Liver (tissue), 10 donors: ENCODE measurements around the gene ACP6. TPM values are rescaled to one million over a fixed set of nuclear protein-coding genes. Genes with fewer than 3 reads are reported as not detected.

Experiments
- DNase-seq: peaks from one replicate; pipeline ENCODE4 v3.0.0-alpha.2; 2017; ENCODE audit warnings: low spot score
- H3K27ac ChIP-seq, 2 donors: one replicate each; pipeline ENCODE4 v1.7.0; 2013; ENCODE audit warnings: inconsistent platforms in 2 of 2, low read length in 2 of 2, control low read depth in 1 of 2, low read depth in 1 of 2, mild to moderate bottlenecking in 1 of 2
- H3K27me3 ChIP-seq, 4 donors: one replicate each; pipeline versions ENCODE4 v1.6.1 to v1.7.0; 2013; ENCODE audit warnings: low read length in 3 of 4, inconsistent platforms in 1 of 4, mild to moderate bottlenecking in 1 of 4, moderate library complexity in 1 of 4; ENCODE audit not compliant: control insufficient read depth in 4 of 4, insufficient read depth in 4 of 4
- H3K36me3 ChIP-seq, 4 donors: one replicate each; pipeline versions ENCODE4 v1.6.1 to v1.7.0; 2013; ENCODE audit warnings: low read length in 3 of 4, mild to moderate bottlenecking in 3 of 4, low read depth in 1 of 4, moderate library complexity in 1 of 4; ENCODE audit not compliant: control insufficient read depth in 4 of 4, insufficient read depth in 3 of 4
- H3K4me1 ChIP-seq, 4 donors: one replicate each; pipeline versions ENCODE4 v1.6.1 to v1.7.0; 2013; ENCODE audit warnings: low read length in 3 of 4, mild to moderate bottlenecking in 3 of 4, moderate library complexity in 1 of 4; ENCODE audit not compliant: control insufficient read depth in 4 of 4, insufficient read depth in 4 of 4
- H3K4me3 ChIP-seq, 3 donors: one replicate each; pipeline versions ENCODE4 v1.6.1 to v1.7.0; 2013; ENCODE audit warnings: low read length in 3 of 3, control low read depth in 1 of 3, low read depth in 1 of 3, mild to moderate bottlenecking in 1 of 3
- H3K9ac ChIP-seq, 2 donors: one replicate each; pipeline ENCODE4 v1.7.0; 2013; ENCODE audit warnings: low read length in 2 of 2, mild to moderate bottlenecking in 2 of 2, moderate library complexity in 2 of 2, control low read depth in 1 of 2, low read depth in 1 of 2
- H3K9me3 ChIP-seq, 4 donors: one replicate each; pipeline versions ENCODE4 v1.6.1 to v1.7.0; 2013; ENCODE audit warnings: low read length in 3 of 4; ENCODE audit not compliant: control insufficient read depth in 4 of 4
- EGR1 ChIP-seq, 2 donors: IDR thresholded peaks; 2 replicates each; pipeline ENCODE4 v1.6.1; 2016 to 2018; ENCODE audit warnings: antibody characterized with exemption in 2 of 2, low read depth in 2 of 2
- GABPA ChIP-seq, 2 donors: IDR thresholded peaks in 1 of 2; conservative IDR thresholded peaks in 1 of 2; 2 replicates each; pipeline ENCODE4 v1.6.1; 2016; ENCODE audit warnings: antibody characterized with exemption in 2 of 2, mild to moderate bottlenecking in 1 of 2, moderate library complexity in 1 of 2
- HNF4A ChIP-seq, 2 donors: conservative IDR thresholded peaks; 2 replicates each; pipeline ENCODE4 v1.6.1; 2016; ENCODE audit warnings: antibody characterized with exemption in 2 of 2, mild to moderate bottlenecking in 2 of 2
- HNF4G ChIP-seq: IDR thresholded peaks from 2 replicates; pipeline ENCODE4 v1.6.1; 2016; ENCODE audit warnings: antibody characterized with exemption
- JUND ChIP-seq, 2 donors: IDR thresholded peaks; 2 replicates each; pipeline ENCODE4 v1.6.1; 2016; ENCODE audit warnings: antibody characterized with exemption in 2 of 2
- NR2F2 ChIP-seq: IDR thresholded peaks from 2 replicates; pipeline ENCODE4 v1.6.1; 2016; ENCODE audit warnings: antibody characterized with exemption
- REST ChIP-seq: IDR thresholded peaks from 2 replicates; pipeline ENCODE4 v1.6.1; 2016; ENCODE audit warnings: antibody characterized with exemption, mild to moderate bottlenecking
- RXRA ChIP-seq, 2 donors: IDR thresholded peaks; 2 replicates each; pipeline ENCODE4 v1.6.1; 2017 to 2018; ENCODE audit warnings: antibody characterized with exemption in 2 of 2, mild to moderate bottlenecking in 1 of 2
- SP1 ChIP-seq: IDR thresholded peaks from 2 replicates; pipeline ENCODE4 v1.6.1; 2018; ENCODE audit warnings: antibody characterized with exemption, mild to moderate bottlenecking
- TAF1 ChIP-seq: conservative IDR thresholded peaks from 2 replicates; pipeline ENCODE4 v1.6.1; 2016; ENCODE audit warnings: antibody characterized with exemption, mild to moderate bottlenecking
- YY1 ChIP-seq: IDR thresholded peaks from 2 replicates; pipeline ENCODE4 v1.6.1; 2016; ENCODE audit warnings: antibody characterized with exemption, mild to moderate bottlenecking
- ZBTB33 ChIP-seq: IDR thresholded peaks from 2 replicates; pipeline ENCODE4 v1.6.1; 2016; ENCODE audit warnings: antibody characterized with exemption
- whole genome bisulfite sequencing: extraction: QIAGEN DNeasy Blood & Tissue Kit; methylation state at CpG from one replicate; pipeline ENCODE4 v1.1.7; 2013; 5-methylcytosine and 5-hydroxymethylcytosine counted together
- polyA plus RNA-seq, 2 donors: library from polyadenylated mRNA; stranded (reverse) in 1 of 2; unstranded in 1 of 2; fragments of 200-250 nt in 1 of 2; fragments of >200 nt in 1 of 2; fragmentation: Nextera tagmentation in 1 of 2; extraction: Ambion mirVana in 1 of 2; gene quantifications; one replicate each; pipeline versions ENCODE4 v1.2.1 to v1.2.3, GENCODE V29; 2013 to 2015
- small RNA-seq: library from RNA; depleted of rRNA; stranded (forward); fragments of <200 nt; gene quantifications from one replicate; pipeline ENCODE3, GENCODE V24; 2014
- total RNA-seq, 2 donors: library from RNA; depleted of rRNA; stranded (reverse); fragments of >200 nt; gene quantifications; one replicate each; pipeline ENCODE4 v1.2.3, GENCODE V29; 2014
- TF ChIP-seq, protein P1 (sequence below): IDR thresholded peaks from 2 replicates; pipeline ENCODE4 v1.6.1; 2016; ENCODE audit warnings: antibody characterized with exemption
- donor health status: healthy.
- donor health status: healthy.
- donor health status: healthy.
- donor health status: healthy.
- donor health status: healthy.

ACP6 gene
- total and polyA plus RNA-seq, 4 donors, result 4.7 to 18.1 (median 7.9) TPM

DNA sequence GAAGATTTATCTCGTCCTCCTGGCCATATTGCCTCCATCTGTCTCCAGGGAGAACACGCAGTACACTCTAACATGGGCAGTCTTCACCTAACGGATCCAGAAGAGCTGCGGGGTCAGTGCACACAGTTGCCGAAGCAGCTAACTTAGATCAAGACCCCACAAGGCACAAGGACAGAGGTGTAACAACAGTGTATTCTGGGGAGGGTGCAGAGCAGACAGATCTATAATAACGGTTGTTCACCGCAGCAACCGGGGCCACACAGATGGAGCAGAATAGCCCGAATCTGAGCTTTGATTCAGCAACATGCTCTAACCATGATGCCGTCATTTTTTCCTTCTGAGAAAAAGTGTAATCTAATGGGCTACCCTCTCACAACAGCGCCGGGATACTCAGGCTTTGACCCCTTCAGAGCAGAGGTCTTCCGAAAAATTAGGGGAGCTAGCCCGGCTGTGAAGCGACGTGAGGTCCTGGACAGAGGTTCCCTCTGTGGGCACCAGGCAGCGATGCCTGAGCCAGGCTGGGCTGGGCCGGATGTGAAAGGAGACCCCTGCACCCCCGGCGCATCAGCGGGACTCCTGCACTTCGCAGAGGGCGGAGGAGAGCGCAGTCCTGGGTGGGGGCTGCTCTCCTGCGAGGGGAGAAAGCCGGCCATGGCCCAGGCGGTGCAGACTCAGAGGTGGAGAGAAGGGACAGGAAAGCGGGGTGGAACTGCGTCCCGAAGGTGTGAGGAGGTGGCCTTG lies 71.5 kb downstream of the ACP6 start:
- H3K9ac ChIP-seq, result peak overlapping the region in 1 of 2 donors; percentile 64
- TF ChIP-seq, protein P1, sequence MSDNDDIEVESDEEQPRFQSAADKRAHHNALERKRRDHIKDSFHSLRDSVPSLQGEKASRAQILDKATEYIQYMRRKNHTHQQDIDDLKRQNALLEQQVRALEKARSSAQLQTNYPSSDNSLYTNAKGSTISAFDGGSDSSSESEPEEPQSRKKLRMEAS, result no peak
- TF ChIP-seq HNF4A (conservative IDR thresholded peaks at IDR 0.05) (no peak), YY1 (no peak), REST (no peak), JUND (IDR thresholded peaks at IDR 0.05) (no peak), TAF1 (no peak), SP1 (no peak)
- H3K4me3 ChIP-seq, result peak overlapping the region; percentile 75 to 99 (median 90)
- H3K9me3 ChIP-seq, result no peaks in the 10 kb centered on the region
- H3K36me3 ChIP-seq, result no peaks in the 10 kb centered on the region
- H3K27me3 ChIP-seq, result no peaks in the 10 kb centered on the region
- 7% methylated on average over 30 of the region's 30 CpGs for WGBS
- no peak for DNase-seq
- peaks cover 0 to 18% (median 12%) of the 10 kb centered on the region in 4 donors for H3K4me1 ChIP-seq
- peak overlapping the region; percentile 70 to 81 for H3K27ac ChIP-seq

DNA sequence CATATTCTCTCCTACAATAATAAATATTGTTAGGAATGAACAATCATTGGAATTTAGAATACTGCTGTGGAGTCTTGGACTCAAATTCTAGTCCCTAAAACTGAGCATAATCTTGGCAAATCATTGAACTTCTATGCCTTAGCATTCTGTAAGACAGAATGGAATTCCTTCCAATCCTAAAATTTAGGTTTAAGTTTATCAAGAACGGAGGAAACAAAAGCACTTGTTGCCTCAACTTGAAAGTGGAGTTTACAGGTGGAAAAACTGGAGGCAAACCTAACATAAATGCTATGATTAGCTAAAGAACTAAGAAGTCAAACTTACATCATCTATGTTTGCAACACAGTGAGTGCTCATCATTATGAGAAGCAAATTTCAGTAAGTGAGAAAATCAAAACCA lies 73.3 kb downstream of the ACP6 start:
- Histone ChIP-seq H3K27me3 (no peaks in the 10 kb centered on the region), H3K9me3 (no peaks in the 10 kb centered on the region)
- WGBS, result 93% methylated on average over 1 of the region's 1 CpG

More for the DNA sequence above, 73.3 kb downstream of the ACP6 start:
- DNase-seq, result no peak
- peaks cover 0 to 18% (median 12%) of the 10 kb centered on the region in 4 donors for H3K4me1 ChIP-seq
- no peak overlapping the region for H3K27ac ChIP-seq
- H3K36me3 ChIP-seq, result no peaks in the 10 kb centered on the region
- TF ChIP-seq EGR1 (IDR thresholded peaks at IDR 0.05; ENCODE audit: low read depth in 2 of 2), result no peak
- no peak for TF ChIP-seq NR2F2
- no peak for TF ChIP-seq JUND (IDR thresholded peaks at IDR 0.05)
- no peak for TF ChIP-seq ZBTB33
- TF ChIP-seq RXRA (IDR thresholded peaks at IDR 0.05), result no peak
- no peak for TF ChIP-seq SP1
- TF ChIP-seq HNF4G, result no peak
- TF ChIP-seq GABPA (IDR thresholded peaks at IDR 0.05 in 1 of 2, conservative IDR thresholded peaks at IDR 0.05 in 1 of 2), result no peak
- no peak for TF ChIP-seq REST
- no peak overlapping the region for H3K4me3 ChIP-seq
- H3K9ac ChIP-seq, result no peak overlapping the region

Small RNAs within 50 kb of the gene (small RNA-seq; reads per million reads assigned to genes)
- not detected for gene RN7SL261P

Other genes with a start within 250 kb of the ACP6 start
- gene BCL9, start 129.0 kb downstream of the ACP6 start, total RNA-seq, result 1 to 10 TPM; 2.3 to 2.8 TPM
- gene BCL9, start 129.0 kb downstream of the ACP6 start, polyA plus RNA-seq, result 1 to 10 TPM; 1.4 to 5.0 TPM
- 1 to 10 TPM; 1.5 to 1.8 TPM for gene GJA5, start 90.1 kb upstream of the ACP6 start, total RNA-seq
- 1 to 10 TPM in 1 of 2 donors, under 1 TPM in 1; 0.70 to 1.0 TPM for gene GJA5, start 90.1 kb upstream of the ACP6 start, polyA plus RNA-seq
- not detected for gene GJA8, start 232.3 kb upstream of the ACP6 start, total RNA-seq
- not detected for gene GJA8, start 232.3 kb upstream of the ACP6 start, polyA plus RNA-seq